Mesendoderm (in vitro differentiated cells): ENCODE data around the gene MX2.
"Not testable (repeated sequence)": the region's sequence is repeated elsewhere in the genome, so short reads cannot be mapped to it uniquely, and the experiment has no call there.

Source experiments
- DNase-seq: peaks from one replicate; pipeline ENCODE4 v3.0.0; 2013
- H2AK5ac ChIP-seq: 2 replicates; pipeline ENCODE4 v1.6.1; 2013; ENCODE audit warnings: low read length, inconsistent platforms
- H2BK120ac ChIP-seq: 2 replicates; pipeline ENCODE4 v1.6.1; 2013; ENCODE audit warnings: low read depth, mild to moderate bottlenecking, low read length, moderate library complexity, mixed read lengths
- H2BK15ac ChIP-seq: replicated peaks from 2 replicates; pipeline ENCODE4 v1.6.1; 2013; ENCODE audit warnings: low read depth, mild to moderate bottlenecking, moderate library complexity
- H2BK5ac ChIP-seq: 2 replicates; pipeline ENCODE4 v1.6.1; 2013; ENCODE audit warnings: low read length, inconsistent platforms
- H3K18ac ChIP-seq: 2 replicates; pipeline ENCODE4 v1.6.1; 2013; ENCODE audit warnings: mild to moderate bottlenecking, low read length, mixed read lengths
- H3K23ac ChIP-seq: one replicate; pipeline ENCODE4 v1.6.1; 2013; ENCODE audit warnings: low read length
- H3K27ac ChIP-seq: 2 replicates; pipeline ENCODE4 v1.5.1; 2013; ENCODE audit warnings: low read depth, mild to moderate bottlenecking, inconsistent platforms, low read length, moderate library complexity
- H3K27me3 ChIP-seq: 2 replicates; pipeline ENCODE4 v1.6.1; 2013; ENCODE audit warnings: low read length, control low read depth, mild to moderate bottlenecking, inconsistent platforms; ENCODE audit not compliant: insufficient read depth, poor library complexity
- H3K36me3 ChIP-seq: 2 replicates; pipeline ENCODE4 v1.6.1; 2013; ENCODE audit warnings: low read length, inconsistent platforms; ENCODE audit not compliant: control insufficient read depth, insufficient read depth
- H3K4ac ChIP-seq: one replicate; pipeline ENCODE4 v1.6.1; 2013; ENCODE audit warnings: low read depth, mild to moderate bottlenecking, low read length, moderate library complexity
- H3K4me1 ChIP-seq: 2 replicates; pipeline ENCODE4 v1.6.1; 2013; ENCODE audit warnings: low read depth, low read length, inconsistent platforms; ENCODE audit not compliant: control insufficient read depth
- H3K4me2 ChIP-seq: 2 replicates; pipeline ENCODE4 v1.6.1; 2013; ENCODE audit warnings: low read length
- H3K4me3 ChIP-seq: 2 replicates; pipeline ENCODE4 v1.5.1; 2013; ENCODE audit warnings: mild to moderate bottlenecking, low read length
- H3K56ac ChIP-seq: one replicate; pipeline ENCODE4 v1.6.1; 2013; ENCODE audit warnings: low read length
- H3K79me1 ChIP-seq: 2 replicates; pipeline ENCODE4 v1.6.1; 2013; ENCODE audit warnings: low read length, inconsistent platforms
- H3K79me2 ChIP-seq: 2 replicates; pipeline ENCODE4 v1.6.1; 2013; ENCODE audit warnings: mild to moderate bottlenecking, low read length; ENCODE audit not compliant: control insufficient read depth, insufficient read depth
- H3K9ac ChIP-seq: 2 replicates; pipeline ENCODE4 v1.6.1; 2013; ENCODE audit warnings: low read length, inconsistent platforms
- H4K5ac ChIP-seq: one replicate; pipeline ENCODE4 v1.6.1; 2013; ENCODE audit warnings: low read length
- H4K8ac ChIP-seq: one replicate; pipeline ENCODE4 v1.6.1; 2013; ENCODE audit warnings: low read depth, mild to moderate bottlenecking, control low read depth, low read length, moderate library complexity
- WGBS: extraction: QIAGEN DNeasy Blood & Tissue Kit; methylation state at CpG from one replicate; pipeline ENCODE4 v1.1.7; 2013; ENCODE audit warnings: low lambda C conversion rate, missing lambda C conversion rate; ENCODE audit not compliant: insufficient coverage; ENCODE audit errors: extremely low coverage; 5-methylcytosine and 5-hydroxymethylcytosine counted together

MX2 gene

DNA sequence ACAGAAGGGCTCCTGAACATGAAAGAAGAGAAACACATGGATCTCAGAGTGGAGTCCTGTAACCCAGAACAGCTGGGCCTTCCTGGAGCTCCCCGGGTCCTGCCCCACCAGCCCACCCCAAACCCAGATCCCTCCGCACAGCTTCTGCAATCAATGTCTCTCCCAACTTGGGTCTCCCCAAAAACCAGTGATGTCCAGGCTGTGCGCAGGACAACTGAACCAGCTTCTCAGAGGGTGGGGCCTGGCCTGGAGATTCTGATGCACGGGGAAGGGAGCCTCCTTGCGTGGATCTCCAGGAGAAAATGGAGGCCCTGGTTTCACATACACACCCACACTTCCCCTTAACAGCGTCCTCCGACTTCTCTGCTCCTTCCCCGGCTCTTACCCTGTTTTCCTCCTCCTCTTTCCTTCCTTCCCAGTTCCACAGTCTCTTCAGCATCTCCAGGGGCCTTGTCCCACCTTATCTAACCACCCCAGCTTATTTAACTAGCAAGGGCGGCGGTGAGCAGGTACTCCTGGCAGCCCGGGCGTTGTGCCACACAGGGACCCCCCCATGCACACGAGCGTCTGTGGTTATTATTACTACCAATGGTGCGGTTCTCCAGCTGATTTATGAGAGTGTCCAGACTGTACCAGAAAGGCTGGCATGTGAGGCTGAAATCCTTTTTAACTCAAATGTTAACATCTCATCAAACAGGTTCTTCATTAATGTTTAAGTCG, 11.2 kb upstream of the MX2 start:
- H2BK15ac ChIP-seq = no peak overlapping the region
- WGBS = no CpG with 5 or more reads among the region's 16 CpGs
- H3K23ac ChIP-seq = no peak overlapping the region
- no peak overlapping the region for H3K56ac ChIP-seq
- H4K5ac ChIP-seq = no peak overlapping the region
- no peak overlapping the region for H4K8ac ChIP-seq
- H3K4me3 ChIP-seq = no peak overlapping the region
- H2AK5ac ChIP-seq = no peak overlapping the region
- H3K27ac ChIP-seq = no peak overlapping the region
- H2BK120ac ChIP-seq = no peak overlapping the region
- H3K18ac ChIP-seq = no peak overlapping the region
- no peak overlapping the region for H3K4ac ChIP-seq
- H3K4me2 ChIP-seq = no peak overlapping the region
- H3K79me1 ChIP-seq = no peaks in the 10 kb centered on the region
- no peaks in the 10 kb centered on the region for H3K4me1 ChIP-seq
- H3K36me3 ChIP-seq = no peaks in the 10 kb centered on the region
- no peak overlapping the region for H3K9ac ChIP-seq
- no peak overlapping the region for H2BK5ac ChIP-seq
- H3K27me3 ChIP-seq = no peaks in the 10 kb centered on the region
- no peaks in the 10 kb centered on the region for H3K79me2 ChIP-seq
- no peak for DNase-seq

- H2BK120ac ChIP-seq = no peak overlapping the region
- H2AK5ac ChIP-seq = no peak overlapping the region
- no peaks in the 10 kb centered on the region for H3K36me3 ChIP-seq
- no peak overlapping the region for H3K4me3 ChIP-seq
- no peaks in the 10 kb centered on the region for H3K79me1 ChIP-seq
- no peak overlapping the region for H4K8ac ChIP-seq
- no peak overlapping the region for H3K23ac ChIP-seq
- no peaks in the 10 kb centered on the region for H3K4me1 ChIP-seq
- no peak overlapping the region for H4K5ac ChIP-seq
- no peak overlapping the region for H2BK15ac ChIP-seq
- no peak overlapping the region for H3K27ac ChIP-seq
- peak; percentile 65 for DNase-seq
- H3K27me3 ChIP-seq = no peaks in the 10 kb centered on the region
- H3K79me2 ChIP-seq = no peaks in the 10 kb centered on the region
- no CpG with 5 or more reads among the region's 8 CpGs for WGBS
- H3K9ac ChIP-seq = no peak overlapping the region
- no peak overlapping the region for H3K4me2 ChIP-seq
- no peak overlapping the region for H3K4ac ChIP-seq
- no peak overlapping the region for H2BK5ac ChIP-seq
- no peak overlapping the region for H3K56ac ChIP-seq
- no peak overlapping the region for H3K18ac ChIP-seq
Observed at GRCh38 chr21:41357546-41357945, 4.3 kb upstream of the MX2 start.

GRCh38 chr21:41358193-41359166, 3.3 kb upstream of the MX2 start:
- Histone ChIP-seq H3K36me3 (no peaks in the 10 kb centered on the region), H3K18ac (no peak overlapping the region), H2BK5ac (no peak overlapping the region), H3K4me3 (no peak overlapping the region), H3K4me1 (no peaks in the 10 kb centered on the region), H2BK120ac (no peak overlapping the region), H3K4ac (no peak overlapping the region), H3K23ac (no peak overlapping the region), H3K56ac (no peak overlapping the region), H4K5ac (no peak overlapping the region), H3K27me3 (no peaks in the 10 kb centered on the region), H3K79me1 (no peaks in the 10 kb centered on the region), H2BK15ac (no peak overlapping the region), H3K4me2 (no peak overlapping the region), H3K79me2 (no peaks in the 10 kb centered on the region), H4K8ac (no peak overlapping the region), H3K9ac (no peak overlapping the region), H2AK5ac (no peak overlapping the region), H3K27ac (no peak overlapping the region)
- DNase-seq = no peak
- WGBS = no CpG with 5 or more reads among the region's 9 CpGs

DNA sequence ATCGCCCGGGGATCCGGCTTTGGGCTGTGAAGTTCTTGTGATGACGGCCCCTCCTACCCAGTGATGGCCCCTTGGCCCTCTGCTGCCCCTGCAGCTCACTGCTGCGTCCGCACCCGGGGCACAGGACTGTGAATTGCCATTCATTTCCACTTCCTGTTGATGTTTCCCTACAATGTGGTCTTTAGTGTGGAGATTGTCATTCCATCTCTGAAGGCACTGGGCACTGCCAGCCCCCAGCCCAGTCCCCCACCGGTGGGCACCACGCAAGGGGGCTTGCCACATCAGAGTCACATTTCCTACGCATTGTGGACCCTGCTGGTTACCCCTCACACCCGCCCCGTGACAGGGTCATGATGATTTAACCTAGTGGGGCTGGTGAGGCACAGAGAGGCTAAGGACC, 2.5 kb upstream of the MX2 start:
- H2AK5ac ChIP-seq = no peak overlapping the region
- H4K8ac ChIP-seq = no peak overlapping the region
- no peak overlapping the region for H3K23ac ChIP-seq
- H3K27me3 ChIP-seq = no peaks in the 10 kb centered on the region
- no peak overlapping the region for H3K27ac ChIP-seq
- no peaks in the 10 kb centered on the region for H3K4me1 ChIP-seq
- peak; percentile 66 for DNase-seq
- peak overlapping the region; percentile 46 for H3K56ac ChIP-seq
- no CpG with 5 or more reads among the region's 12 CpGs for WGBS
- no peak overlapping the region for H3K4me2 ChIP-seq
- no peaks in the 10 kb centered on the region for H3K79me1 ChIP-seq
- no peak overlapping the region for H2BK120ac ChIP-seq
- no peaks in the 10 kb centered on the region for H3K79me2 ChIP-seq
- no peak overlapping the region for H3K9ac ChIP-seq
- H3K36me3 ChIP-seq = no peaks in the 10 kb centered on the region
- H2BK15ac ChIP-seq = no peak overlapping the region
- H2BK5ac ChIP-seq = no peak overlapping the region
- H3K18ac ChIP-seq = no peak overlapping the region
- H3K4me3 ChIP-seq = no peak overlapping the region
- H4K5ac ChIP-seq = no peak overlapping the region
- no peak overlapping the region for H3K4ac ChIP-seq

DNA sequence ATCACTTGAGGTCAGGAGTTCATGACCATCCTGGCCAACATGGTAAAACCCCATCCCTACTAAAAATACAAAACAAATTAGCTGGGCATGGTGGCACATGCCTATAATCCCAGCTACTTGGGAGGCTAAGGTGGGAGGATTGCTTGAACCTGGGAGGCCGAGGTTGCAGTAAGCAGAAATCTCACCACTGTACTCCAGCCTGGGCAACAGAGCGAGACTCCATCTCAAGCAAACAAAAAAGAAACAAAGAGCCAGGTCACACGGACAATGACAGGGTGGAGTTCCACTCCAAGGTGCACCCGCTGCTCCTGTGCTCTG, 2.1 kb upstream of the MX2 start:
- not testable (repeated sequence) for H3K27ac ChIP-seq, H2AK5ac ChIP-seq, H3K23ac ChIP-seq, H4K8ac ChIP-seq, H2BK120ac ChIP-seq, H2BK15ac ChIP-seq, H3K4ac ChIP-seq, H3K9ac ChIP-seq, H3K36me3 ChIP-seq, H3K4me3 ChIP-seq, H3K79me2 ChIP-seq, H3K79me1 ChIP-seq, H3K4me2 ChIP-seq, DNase-seq, H3K27me3 ChIP-seq, H3K4me1 ChIP-seq, H3K56ac ChIP-seq, H4K5ac ChIP-seq, H2BK5ac ChIP-seq, H3K18ac ChIP-seq
- whole genome bisulfite sequencing = no CpG with 5 or more reads among the region's 4 CpGs
